KMS-11 (cell line): Measurements from ENCODE around the gene PDK1.
A peak's percentile ranks its signal among the peaks of the same experiment; 100 is the strongest.

Experiments used
- H2AFZ ChIP-seq: fragments of 200-600 bp; sonication (generic); 2 replicates; pipeline ENCODE4 v1.6.1; 2016; ENCODE audit warnings: antibody characterized with exemption, mixed run types, low read depth
- H3K27ac ChIP-seq: fragments of 200-600 bp; sonication (generic); 2 replicates; pipeline ENCODE4 v1.6.1; 2016; ENCODE audit warnings: mild to moderate bottlenecking, mixed run types
- H3K27me3 ChIP-seq: fragments of 200-600 bp; sonication (generic); 2 replicates; pipeline ENCODE4 v1.6.1; 2017; ENCODE audit warnings: mild to moderate bottlenecking, low read depth, mixed run types, moderate library complexity; ENCODE audit not compliant: insufficient read depth
- H3K36me3 ChIP-seq: fragments of 200-600 bp; sonication (generic); 2 replicates; pipeline ENCODE4 v1.6.1; 2017; ENCODE audit warnings: mild to moderate bottlenecking, mixed run types; ENCODE audit not compliant: insufficient read depth
- H3K4me1 ChIP-seq: fragments of 200-600 bp; sonication (generic); 2 replicates; pipeline ENCODE4 v1.6.1; 2016; ENCODE audit warnings: mild to moderate bottlenecking, low read depth, mixed run types; ENCODE audit not compliant: poor library complexity, severe bottlenecking
- H3K4me2 ChIP-seq: fragments of 200-600 bp; sonication (generic); 2 replicates; pipeline ENCODE4 v1.7.0; 2016; ENCODE audit warnings: mild to moderate bottlenecking, mixed run types
- H3K4me3 ChIP-seq: fragments of 200-600 bp; sonication (generic); IDR thresholded peaks from 2 replicates; pipeline ENCODE4 v1.6.1; 2017; ENCODE audit warnings: low read depth, low read length, mixed read lengths; ENCODE audit not compliant: insufficient read depth
- H3K79me2 ChIP-seq: fragments of 200-600 bp; sonication (generic); 2 replicates; pipeline ENCODE4 v1.6.1; 2016; ENCODE audit warnings: low read depth, mixed run types; ENCODE audit not compliant: insufficient read depth
- H3K9ac ChIP-seq: fragments of 200-600 bp; sonication (generic); 2 replicates; pipeline ENCODE4 v1.6.1; 2016; ENCODE audit warnings: mild to moderate bottlenecking, mixed run types
- H4K20me1 ChIP-seq: fragments of 200-600 bp; sonication (generic); 2 replicates; pipeline ENCODE4 v1.6.1; 2016; ENCODE audit warnings: mild to moderate bottlenecking, mixed run types; ENCODE audit not compliant: insufficient read depth
- CTCF ChIP-seq: fragments of 200-600 bp; sonication (generic); conservative IDR thresholded peaks from 2 replicates; pipeline ENCODE4 v1.6.1; 2017; ENCODE audit warnings: low read depth, mild to moderate bottlenecking, antibody characterized with exemption, low read length, moderate library complexity, mixed read lengths

PDK1 gene

GRCh38 chr2:172639823-172640222 lies 83.9 kb downstream of the PDK1 start:
- H3K9ac ChIP-seq: no peak overlapping the region

GRCh38 chr2:172640389-172640788 lies 84.5 kb downstream of the PDK1 start:
- Histone ChIP-seq H3K4me2 (no peak overlapping the region), H4K20me1 (no peaks in the 10 kb centered on the region), H2AFZ (0 out of 2 replicates have a peak overlapping the region, but pooled peaks have one; percentile 7), H3K9ac (no peak overlapping the region), H3K27ac (no peak overlapping the region), H3K27me3 (no peaks in the 10 kb centered on the region), H3K4me1 (peaks cover 8% of the 10 kb centered on the region), H3K79me2 (no peaks in the 10 kb centered on the region), H3K36me3 (no peaks in the 10 kb centered on the region), H3K4me3 (no peak overlapping the region)
- no peak for TF ChIP-seq CTCF

More at GRCh38 chr2:172639823-172640222, 83.9 kb downstream of the PDK1 start:
- Histone ChIP-seq H3K27ac (no peak overlapping the region), H3K27me3 (no peaks in the 10 kb centered on the region), H3K36me3 (no peaks in the 10 kb centered on the region), H3K4me2 (no peak overlapping the region), H2AFZ (no peak overlapping the region), H3K4me3 (no peak overlapping the region), H3K4me1 (peaks cover 8% of the 10 kb centered on the region), H3K79me2 (no peaks in the 10 kb centered on the region), H4K20me1 (no peaks in the 10 kb centered on the region)
- TF ChIP-seq CTCF: no peak

- no peak overlapping the region for H2AFZ ChIP-seq
- H3K4me3 ChIP-seq: no peak overlapping the region
- no peaks in the 10 kb centered on the region for H3K27me3 ChIP-seq
- no peaks in the 10 kb centered on the region for H3K79me2 ChIP-seq
- H3K4me1 ChIP-seq: peaks cover 8% of the 10 kb centered on the region
- no peaks in the 10 kb centered on the region for H4K20me1 ChIP-seq
- no peak for TF ChIP-seq CTCF
- no peaks in the 10 kb centered on the region for H3K36me3 ChIP-seq
- H3K27ac ChIP-seq: no peak overlapping the region
- H3K9ac ChIP-seq: no peak overlapping the region
- no peak overlapping the region for H3K4me2 ChIP-seq
Measured at GRCh38 chr2:172642301-172643020, 86.6 kb downstream of the PDK1 start.

GRCh38 chr2:172643142-172643541 lies 87.3 kb downstream of the PDK1 start:
- H3K27me3 ChIP-seq: no peaks in the 10 kb centered on the region
- H4K20me1 ChIP-seq: no peaks in the 10 kb centered on the region
- H3K4me1 ChIP-seq: peaks cover 8% of the 10 kb centered on the region
- H3K36me3 ChIP-seq: no peaks in the 10 kb centered on the region
- no peak overlapping the region for H3K27ac ChIP-seq
- H3K79me2 ChIP-seq: no peaks in the 10 kb centered on the region
- H3K4me2 ChIP-seq: no peak overlapping the region
- H3K4me3 ChIP-seq: no peak overlapping the region
- H3K9ac ChIP-seq: no peak overlapping the region
- H2AFZ ChIP-seq: no peak overlapping the region
- TF ChIP-seq CTCF: no peak
